LNCAP (cell line): ENCODE measurements around the gene VGLL3.

Experiments used
- CTCF ChIP-seq: fragments of 450-650 bp; IDR thresholded peaks from 2 replicates; pipeline ENCODE4 v1.5.1; 2017; ENCODE audit warnings: mild to moderate bottlenecking

Gene VGLL3

GRCh38 chr3:86923071-86923491, 67.9 kb downstream of the VGLL3 start:
- TF ChIP-seq CTCF: no peak

GRCh38 chr3:86921971-86922680, 68.8 kb downstream of the VGLL3 start:
- TF ChIP-seq CTCF: no peak

GRCh38 chr3:86914670-86915069, 76.3 kb downstream of the VGLL3 start:
- no peak for TF ChIP-seq CTCF

- TF ChIP-seq CTCF: no peak
Measured at GRCh38 chr3:86913160-86913559, 77.8 kb downstream of the VGLL3 start.

- no peak for TF ChIP-seq CTCF
Measured at GRCh38 chr3:86895202-86895601, 95.7 kb downstream of the VGLL3 start.

GRCh38 chr3:86890741-86891396, 100.1 kb downstream of the VGLL3 start:
- TF ChIP-seq CTCF: no peak
